ENCODE measurements around the gene MCC.

Gene MCC

GRCh38 chr5:113112435-113112834, 375.8 kb downstream of the MCC start:
- no peak for DNase-seq (ENCODE audit: low read depth in 2 of 2)

GRCh38 chr5:113110117-113110516, 378.1 kb downstream of the MCC start:
- DNase-seq (ENCODE audit: low read depth in 2 of 2), result no peak

GRCh38 chr5:113109344-113109743, 378.9 kb downstream of the MCC start:
- no peak for DNase-seq (ENCODE audit: low read depth in 2 of 2)

- no peak for DNase-seq (ENCODE audit: low read depth in 2 of 2)
These were observed 379.8 kb downstream of the MCC start for GRCh38 chr5:113108485-113108884.

- no peak for DNase-seq (ENCODE audit: low read depth in 2 of 2)
These were observed 381.4 kb downstream of the MCC start for GRCh38 chr5:113106821-113107220.

- DNase-seq (ENCODE audit: low read depth in 2 of 2), result no peak
These were observed 382.5 kb downstream of the MCC start for GRCh38 chr5:113105693-113106280.

GRCh38 chr5:113103330-113103729, 384.9 kb downstream of the MCC start:
- DNase-seq (ENCODE audit: low read depth in 2 of 2), result no peak

GRCh38 chr5:113102121-113102531, 386.1 kb downstream of the MCC start:
- DNase-seq (ENCODE audit: low read depth in 2 of 2), result no peak

- no peak for DNase-seq (ENCODE audit: low read depth in 2 of 2)
These were observed 387.3 kb downstream of the MCC start for GRCh38 chr5:113100981-113101380.

GRCh38 chr5:113099822-113100221, 388.4 kb downstream of the MCC start:
- DNase-seq (ENCODE audit: low read depth in 2 of 2), result no peak

GRCh38 chr5:113098378-113098777, 389.9 kb downstream of the MCC start:
- no peak for DNase-seq (ENCODE audit: low read depth in 2 of 2)

- DNase-seq (ENCODE audit: low read depth in 2 of 2), result no peak
These were observed 392.4 kb downstream of the MCC start for GRCh38 chr5:113095831-113096230.

- DNase-seq (ENCODE audit: low read depth in 2 of 2), result no peak
These were observed 394.7 kb downstream of the MCC start for GRCh38 chr5:113093558-113093957.

- DNase-seq (ENCODE audit: low read depth in 2 of 2), result no peak
These were observed 395.6 kb downstream of the MCC start for GRCh38 chr5:113092683-113093082.

- no peak for DNase-seq (ENCODE audit: low read depth in 2 of 2)
These were observed 396.6 kb downstream of the MCC start for GRCh38 chr5:113091622-113092021.

- DNase-seq (ENCODE audit: low read depth in 2 of 2), result no peak
These were observed 397.7 kb downstream of the MCC start for GRCh38 chr5:113090336-113091106.

- DNase-seq (ENCODE audit: low read depth in 2 of 2), result no peak
These were observed 398.5 kb downstream of the MCC start for GRCh38 chr5:113089653-113090335.

GRCh38 chr5:113087976-113088514, 400.2 kb downstream of the MCC start:
- no peak for DNase-seq (ENCODE audit: low read depth in 2 of 2)

GRCh38 chr5:113085880-113086409, 402.3 kb downstream of the MCC start:
- DNase-seq (ENCODE audit: low read depth in 2 of 2), result no peak

- DNase-seq (ENCODE audit: low read depth in 2 of 2), result no peak
These were observed 403.2 kb downstream of the MCC start for GRCh38 chr5:113085084-113085414.

- no peak for DNase-seq (ENCODE audit: low read depth in 2 of 2)
These were observed 403.7 kb downstream of the MCC start for GRCh38 chr5:113084402-113085083.

GRCh38 chr5:113083481-113083880, 404.8 kb downstream of the MCC start:
- no peak for DNase-seq (ENCODE audit: low read depth in 2 of 2)

All from stimulated activated CD8-positive, alpha-beta memory T cell treated with anti-CD3 and anti-CD28 coated beads, Interleukin-2, amount 100 ng/mL, for 48 hours (primary cell).